Measurements from ENCODE around the gene RFTN1. TPM values are rescaled to one million over a fixed set of nuclear protein-coding genes. Genes with fewer than 3 reads are reported as not detected.

Gene RFTN1
- total and polyA plus RNA-seq, 10 of the 15 experiments (the other 5 are each of a cell fraction or from before 2014, with no cell fraction given) = 20.6 to 213 (median 147) TPM

- ChIA-PET RAD21 (ENCODE audit: unreplicated experiment) (interaction anchor here (0.6 to 1.6 kb wide), 8 partner anchors 27 to 308 kb away, joined by 3 to 4 read pairs (median 3); no protein-coding TSS in a partner anchor), SMC1A (ENCODE audit: uncharacterized antibody, unreplicated experiment) (interaction anchor here (0.5 to 2.5 kb wide), 26 partner anchors 10 to 939 kb away, joined by 3 to 12 read pairs (median 4); partner anchors contain the start of genes DPH3 and OXNAD1), CTCF (interaction anchor here (0.6 to 9.6 kb wide), 10 partner anchors 9 to 258 kb away, joined by 3 to 170 read pairs (median 4); no protein-coding TSS in a partner anchor), POLR2A (interaction anchor here (1.1 to 1.4 kb wide), 2 partner anchors 25 to 217 kb away, joined by 3 read pairs; no protein-coding TSS in a partner anchor)
- DNase-seq (ENCODE audit: low read depth, low spot score) (no peak), FAIRE-seq (no peak), ATAC-seq (no peak)
- H3K27me3 ChIP-seq (replicated peaks in 1 of 2; ENCODE audit: control insufficient read depth in 2 of 2, insufficient read depth in 2 of 2, low read length in 1 of 2) = no peaks in the 10 kb centered on the region
- in situ Hi-C loops (cut with MboI) (loop anchor here (25.0 kb wide), 2 partner anchors 742 to 917 kb away; no protein-coding TSS in a partner anchor), intact Hi-C loops (cut with micrococcal nuclease; ENCODE audit: unreplicated experiment) (loop anchor here (10.0 kb wide), 1 partner anchor 529 kb away; no protein-coding TSS in a partner anchor)
- peaks cover 3% of the 10 kb centered on the region for H3K79me2 ChIP-seq (ENCODE audit: control insufficient read depth, insufficient read depth, low read length)
- H3K36me3 ChIP-seq (ENCODE audit: control insufficient read depth in 2 of 2, insufficient read depth in 2 of 2, low read length in 1 of 2) = peaks cover 1 to 20% of the 10 kb centered on the region in 2 experiments
- H3K27ac ChIP-seq (ENCODE audit: control insufficient read depth, insufficient read depth) = no peak overlapping the region
- TF ChIP-seq RAD21 (IDR thresholded peaks at IDR 0.05; ENCODE audit: insufficient read depth, low read depth, low read length) = no peak
- TF ChIP-seq SPI1 (IDR thresholded peaks at IDR 0.05; ENCODE audit: borderline replicate concordance, insufficient read depth, low read depth, low read length) = peak; percentile 53; the same call in 1 of the 2 replicates
- peaks cover 21% of the 10 kb centered on the region for H3K4me1 ChIP-seq (ENCODE audit: control insufficient read depth, insufficient read depth, low read length)
- H3K4me3 ChIP-seq = no peak overlapping the region
- H2AFZ ChIP-seq (ENCODE audit: control insufficient read depth, low read depth, low read length) = no peak overlapping the region
- no TSS peak for BruUV-seq (replicated peaks)
- H4K20me1 ChIP-seq (ENCODE audit: control insufficient read depth, insufficient read depth) = no peaks in the 10 kb centered on the region
- H3K9me3 ChIP-seq (replicated peaks; ENCODE audit: control insufficient read depth, insufficient read depth, low read length) = peaks cover 7% of the 10 kb centered on the region
- no peak overlapping the region for H3K4me2 ChIP-seq (ENCODE audit: control insufficient read depth, insufficient read depth)
- WGBS (ENCODE audit: insufficient coverage, insufficient replicate concordance, low lambda C conversion rate, missing lambda C conversion rate) = 50% methylated on average over 3 of the region's 3 CpGs
- H3K9ac ChIP-seq (ENCODE audit: control insufficient read depth, insufficient read depth, low read length) = no peak overlapping the region
Measured at GRCh38 chr3:16295298-16295890, 218.1 kb downstream of the RFTN1 start.

GRCh38 chr3:16294844-16295243, 218.7 kb downstream of the RFTN1 start:
- peaks cover 1 to 23% of the 10 kb centered on the region in 2 experiments for H3K36me3 ChIP-seq (ENCODE audit: control insufficient read depth in 2 of 2, insufficient read depth in 2 of 2, low read length in 1 of 2)
- H2AFZ ChIP-seq (ENCODE audit: control insufficient read depth, low read depth, low read length) = no peak overlapping the region
- no peak overlapping the region for H3K27ac ChIP-seq (ENCODE audit: control insufficient read depth, insufficient read depth)
- no peak overlapping the region for H3K9ac ChIP-seq (ENCODE audit: control insufficient read depth, insufficient read depth, low read length)
- no peak overlapping the region for H3K4me3 ChIP-seq
- SMC1A ChIA-PET (ENCODE audit: uncharacterized antibody, unreplicated experiment) = interaction anchor here (0.5 to 2.5 kb wide), 25 partner anchors 9 to 940 kb away, joined by 3 to 12 read pairs (median 4); partner anchors contain the start of genes DPH3 and OXNAD1
- intact Hi-C loops (cut with micrococcal nuclease; ENCODE audit: unreplicated experiment) (loop anchor here (10.0 kb wide), 1 partner anchor 530 kb away; no protein-coding TSS in a partner anchor), in situ Hi-C loops (cut with MboI) (loop anchor here (25.0 kb wide), 2 partner anchors 742 to 917 kb away; no protein-coding TSS in a partner anchor)
- no peak for DNase-seq (ENCODE audit: low read depth, low spot score)
- peaks cover 7% of the 10 kb centered on the region for H3K9me3 ChIP-seq (replicated peaks; ENCODE audit: control insufficient read depth, insufficient read depth, low read length)
- H4K20me1 ChIP-seq (ENCODE audit: control insufficient read depth, insufficient read depth) = no peaks in the 10 kb centered on the region
- H3K79me2 ChIP-seq (ENCODE audit: control insufficient read depth, insufficient read depth, low read length) = peaks cover 3% of the 10 kb centered on the region
- no TSS peak for BruUV-seq (replicated peaks)
- CTCF ChIA-PET = interaction anchor here (0.8 to 9.6 kb wide), 8 partner anchors 8 to 258 kb away, joined by 3 to 170 read pairs (median 4); no protein-coding TSS in a partner anchor
- 83% methylated on average over 5 of the region's 5 CpGs for WGBS (ENCODE audit: insufficient coverage, insufficient replicate concordance, low lambda C conversion rate, missing lambda C conversion rate)
- no peak for ATAC-seq
- POLR2A ChIA-PET = interaction anchor here (0.5 to 1.4 kb wide), 2 partner anchors 27 to 217 kb away, joined by 3 to 7 read pairs; no protein-coding TSS in a partner anchor
- RAD21 ChIA-PET (ENCODE audit: unreplicated experiment) = interaction anchor here (0.6 to 1.6 kb wide), 6 partner anchors 27 to 309 kb away, joined by 3 to 4 read pairs (median 3); no protein-coding TSS in a partner anchor
- no peak overlapping the region for H3K4me2 ChIP-seq (ENCODE audit: control insufficient read depth, insufficient read depth)
- H3K4me1 ChIP-seq (ENCODE audit: control insufficient read depth, insufficient read depth, low read length) = peaks cover 17% of the 10 kb centered on the region
- no peaks in the 10 kb centered on the region for H3K27me3 ChIP-seq (replicated peaks in 1 of 2; ENCODE audit: control insufficient read depth in 2 of 2, insufficient read depth in 2 of 2, low read length in 1 of 2)
- FAIRE-seq = no peak
- no peak for TF ChIP-seq ATF2 (IDR thresholded peaks at IDR 0.05; ENCODE audit: low read length)
- no peak for TF ChIP-seq MYC (IDR thresholded peaks at IDR 0.05; ENCODE audit: insufficient read depth, insufficient read length, insufficient replicate concordance, low read length, severe bottlenecking)
- TF ChIP-seq SMC3 (IDR thresholded peaks at IDR 0.05; ENCODE audit: borderline replicate concordance, low read length) = no peak
- no peak for TF ChIP-seq GATAD2B (conservative IDR thresholded peaks at IDR 0.05; ENCODE audit: low read depth)
- no peak for TF ChIP-seq MLLT1 (IDR thresholded peaks at IDR 0.05)
- no peak for TF ChIP-seq NRF1 (conservative IDR thresholded peaks at IDR 0.05; ENCODE audit: low read depth, low read length)
- no peak for TF ChIP-seq NFYA (IDR thresholded peaks at IDR 0.05; ENCODE audit: borderline replicate concordance, low read depth, low read length)
- TF ChIP-seq CBX5 (IDR thresholded peaks at IDR 0.05; ENCODE audit: low read depth) = no peak
- no peak for TF ChIP-seq PAX5 (IDR thresholded peaks at IDR 0.05; ENCODE audit: borderline replicate concordance, low read depth, low read length)
- TF ChIP-seq GABPA (IDR thresholded peaks at IDR 0.05; ENCODE audit: low read depth) = no peak
- no peak for TF ChIP-seq RBBP5 (conservative IDR thresholded peaks at IDR 0.05)
